MM.1S (cell line): ENCODE results near the gene TAC4.

Experiments
- DNase-seq: peaks from one replicate; pipeline ENCODE4 v3.0.0-alpha.2; 2015
- H2AFZ ChIP-seq: fragments of 300-600 bp; sonication (generic); 2 replicates; pipeline ENCODE4 v1.6.0; 2016; ENCODE audit warnings: antibody characterized with exemption, low read length
- H3F3A ChIP-seq: fragments of 300-600 bp; sonication (generic); 2 replicates; pipeline ENCODE4 v1.6.1; 2016; ENCODE audit warnings: mild to moderate bottlenecking, antibody characterized with exemption, low read length, moderate library complexity, mixed read lengths; ENCODE audit not compliant: insufficient read depth
- H3K27ac ChIP-seq: fragments of 300-600 bp; sonication (generic); 2 replicates; pipeline ENCODE4 v1.5.1; 2016; ENCODE audit warnings: mild to moderate bottlenecking, low read length
- H3K27me3 ChIP-seq: fragments of 300-600 bp; sonication (generic); replicated peaks from 2 replicates; pipeline ENCODE4 v1.6.0; 2016; ENCODE audit warnings: low read length; ENCODE audit not compliant: insufficient read depth
- H3K36me3 ChIP-seq: fragments of 300-600 bp; sonication (generic); replicated peaks from 2 replicates; pipeline ENCODE4 v1.6.1; 2016; ENCODE audit warnings: mild to moderate bottlenecking, low read length, mixed read lengths; ENCODE audit not compliant: insufficient read depth
- H3K4me1 ChIP-seq: fragments of 300-600 bp; sonication (generic); 2 replicates; pipeline ENCODE4 v1.6.1; 2016; ENCODE audit warnings: low read length, mixed read lengths
- H3K4me2 ChIP-seq: fragments of 300-600 bp; sonication (generic); 2 replicates; pipeline ENCODE4 v1.6.0; 2016; ENCODE audit warnings: low read depth, low read length
- H3K4me3 ChIP-seq: fragments of 300-600 bp; sonication (generic); 2 replicates; pipeline ENCODE4 v1.5.1; 2016; ENCODE audit warnings: low read length, mixed read lengths
- H3K79me2 ChIP-seq: fragments of 300-600 bp; sonication (generic); 2 replicates; pipeline ENCODE4 v1.6.1; 2016; ENCODE audit warnings: mixed run types, low read length, mixed read lengths
- H3K9ac ChIP-seq: fragments of 300-600 bp; sonication (generic); 2 replicates; pipeline ENCODE4 v1.6.1; 2016; ENCODE audit warnings: low read length, mixed read lengths
- H3K9me2 ChIP-seq: fragments of 300-600 bp; sonication (generic); replicated peaks from 2 replicates; pipeline ENCODE4 v1.6.1; 2016; ENCODE audit warnings: mild to moderate bottlenecking, low read length, mixed read lengths; ENCODE audit not compliant: insufficient read depth
- H3K9me3 ChIP-seq: fragments of 300-600 bp; sonication (generic); replicated peaks from 2 replicates; pipeline ENCODE4 v1.6.1; 2016; ENCODE audit warnings: mild to moderate bottlenecking, low read length, mixed read lengths; ENCODE audit not compliant: insufficient read depth
- H4K20me1 ChIP-seq: fragments of 300-600 bp; sonication (generic); 2 replicates; pipeline ENCODE4 v1.6.1; 2016; ENCODE audit warnings: mild to moderate bottlenecking, low read length, moderate library complexity, mixed read lengths; ENCODE audit not compliant: insufficient read depth
- CTCF ChIP-seq: fragments of 300-600 bp; sonication (generic); IDR thresholded peaks from 2 replicates; pipeline ENCODE4 v1.5.1; 2016; ENCODE audit warnings: antibody characterized with exemption, low read length, mixed read lengths
- EZH2 ChIP-seq: fragments of 300-600 bp; sonication (generic); optimal IDR thresholded peaks from 2 replicates; pipeline ENCODE3; 2017; ENCODE audit warnings: low read depth, mild to moderate bottlenecking, antibody characterized with exemption, low read length, mixed read lengths
- EZH2phosphoT487 ChIP-seq: fragments of 300-600 bp; sonication (generic); IDR thresholded peaks from 2 replicates; pipeline ENCODE4 v1.6.1; 2018; ENCODE audit warnings: antibody characterized with exemption, low read length

Gene TAC4

GRCh38 chr17:49859991-49860953 is 12.4 kb upstream of the TAC4 start:
- Histone ChIP-seq H4K20me1 (no peaks in the 10 kb centered on the region), H3K4me3 (no peak overlapping the region), H3K27ac (no peak overlapping the region), H3K9me3 (no peaks in the 10 kb centered on the region), H3K36me3 (no peaks in the 10 kb centered on the region), H3K27me3 (peaks cover 32% of the 10 kb centered on the region), H2AFZ (no peak overlapping the region), H3K4me2 (no peak overlapping the region), H3F3A (no peaks in the 10 kb centered on the region), H3K9ac (no peak overlapping the region), H3K4me1 (0 out of 2 replicates have a peak, but pooled peaks cover 4% of the 10 kb centered on the region), H3K79me2 (no peaks in the 10 kb centered on the region), H3K9me2 (no peaks in the 10 kb centered on the region)
- TF ChIP-seq CTCF (no peak), EZH2 (no peak), EZH2phosphoT487 (no peak)
- no peak for DNase-seq

GRCh38 chr17:49858796-49859195 is 10.9 kb upstream of the TAC4 start:
- Histone ChIP-seq H3K4me2 (no peak overlapping the region), H3K27ac (no peak overlapping the region), H2AFZ (no peak overlapping the region), H3K9ac (no peak overlapping the region), H4K20me1 (no peaks in the 10 kb centered on the region), H3K36me3 (no peaks in the 10 kb centered on the region), H3K9me2 (no peaks in the 10 kb centered on the region), H3K4me3 (no peak overlapping the region), H3K9me3 (no peaks in the 10 kb centered on the region), H3K4me1 (0 out of 2 replicates have a peak, but pooled peaks cover 4% of the 10 kb centered on the region), H3K27me3 (peaks cover 20% of the 10 kb centered on the region), H3K79me2 (no peaks in the 10 kb centered on the region), H3F3A (no peaks in the 10 kb centered on the region)
- DNase-seq: no peak
- no peak for TF ChIP-seq CTCF
- TF ChIP-seq EZH2: no peak
- no peak for TF ChIP-seq EZH2phosphoT487

GRCh38 chr17:49854126-49854525 is 6.3 kb upstream of the TAC4 start:
- Histone ChIP-seq H3K36me3 (no peaks in the 10 kb centered on the region), H2AFZ (no peak overlapping the region), H3K4me1 (0 out of 2 replicates have a peak, but pooled peaks cover 8% of the 10 kb centered on the region), H3K4me3 (no peak overlapping the region), H3K27me3 (peaks cover 8% of the 10 kb centered on the region), H3K9me2 (no peaks in the 10 kb centered on the region), H3K27ac (no peak overlapping the region), H4K20me1 (no peaks in the 10 kb centered on the region), H3F3A (no peaks in the 10 kb centered on the region), H3K4me2 (no peak overlapping the region), H3K9ac (no peak overlapping the region), H3K79me2 (no peaks in the 10 kb centered on the region), H3K9me3 (no peaks in the 10 kb centered on the region)
- TF ChIP-seq CTCF (no peak), EZH2phosphoT487 (no peak), EZH2 (no peak)
- no peak for DNase-seq
